HG02973 (cell line): ENCODE results near the gene MEF2C.
"Not testable (repeated sequence)": the region's sequence is repeated elsewhere in the genome, so short reads cannot be mapped to it uniquely, and the experiment has no call there.

Source experiments
- ATAC-seq: cut with Tn5 transposase; IDR thresholded peaks from one replicate; pipeline ENCODE4 v1.9.1; 2021; ENCODE audit warnings: moderate library complexity; ENCODE audit not compliant: unreplicated experiment

MEF2C gene

DNA sequence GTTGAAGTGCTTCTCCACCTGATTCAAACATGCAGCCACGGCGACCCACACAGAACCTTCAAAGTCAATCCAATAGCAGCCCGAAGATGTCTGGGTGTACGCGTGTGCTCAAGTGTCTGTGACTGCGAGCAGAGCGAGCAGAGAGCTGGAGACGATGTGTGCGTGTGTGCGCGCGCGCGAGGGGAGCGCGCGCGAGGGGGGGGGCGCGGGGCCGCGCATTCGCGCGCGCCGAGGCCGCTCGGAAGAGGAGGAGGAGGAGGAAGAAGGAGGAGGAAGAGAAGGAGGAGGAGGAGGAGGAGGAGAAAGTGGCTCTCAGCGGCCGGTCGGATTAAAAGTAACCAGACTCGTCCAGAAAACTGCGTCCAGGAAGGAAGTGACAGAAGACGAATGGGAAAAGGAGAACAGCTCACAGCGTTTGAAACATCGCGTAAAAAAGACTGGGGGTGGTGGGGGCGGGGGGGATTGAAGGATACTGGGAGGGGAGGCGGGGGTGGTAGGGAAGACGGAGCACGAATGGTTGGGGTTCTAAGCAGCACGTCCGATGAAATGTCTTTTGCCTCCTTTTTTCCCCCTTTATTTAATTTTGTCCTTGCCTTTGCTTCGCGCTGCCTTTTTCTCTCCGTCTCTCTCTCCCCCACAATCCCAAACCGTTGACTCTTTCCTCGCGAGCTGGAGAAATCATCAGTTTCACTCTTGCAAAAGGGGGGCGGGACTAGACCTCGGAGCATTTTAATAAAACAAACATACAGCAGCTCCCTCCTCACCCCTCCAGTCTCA, at the start of gene MEF2C:
TSS of gene MEF2C (minus strand) at position 126 of the 777 bp plus-strand sequence. CDS start 59,396 bp downstream, outside the sequence.
- ATAC-seq: peak; percentile 35

DNA sequence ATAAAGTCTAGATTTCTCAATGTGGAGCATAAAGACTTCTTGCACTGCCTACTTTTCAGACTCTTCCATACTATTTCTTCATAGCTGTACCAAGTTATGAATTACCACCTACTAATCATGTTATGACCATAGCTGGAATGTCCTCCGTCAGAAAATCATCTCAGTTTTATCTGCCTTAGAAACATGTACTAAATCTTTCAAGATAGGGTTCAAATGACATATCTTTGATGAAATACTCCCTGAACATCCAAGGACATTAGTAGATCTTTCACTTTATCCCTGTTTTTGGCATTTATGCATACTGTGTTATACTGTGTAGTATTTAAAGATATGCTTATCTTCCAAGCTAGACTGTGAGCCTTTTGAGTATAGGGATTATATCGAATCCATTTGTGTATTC, 49.6 kb upstream of the MEF2C start:
- no peak for ATAC-seq

DNA sequence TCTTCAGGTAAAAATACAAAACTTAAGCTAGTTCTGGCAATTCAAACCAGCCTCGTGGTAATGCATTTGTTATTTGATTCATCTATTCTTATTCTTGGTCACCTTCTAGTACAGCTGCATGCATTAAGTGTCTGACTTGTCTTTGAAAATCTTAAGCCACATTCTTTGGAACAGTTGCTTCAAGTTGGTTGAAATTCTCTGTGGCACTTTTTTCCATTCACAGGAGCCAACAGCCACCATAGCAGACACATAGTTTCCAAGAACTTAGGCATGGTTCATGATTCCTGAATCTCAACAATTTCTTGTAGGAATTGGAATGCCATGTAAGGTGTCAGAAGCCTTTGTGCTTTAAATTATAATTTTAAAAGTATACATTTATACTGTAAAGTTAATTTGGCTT, 47.4 kb upstream of the MEF2C start:
- ATAC-seq: no peak

DNA sequence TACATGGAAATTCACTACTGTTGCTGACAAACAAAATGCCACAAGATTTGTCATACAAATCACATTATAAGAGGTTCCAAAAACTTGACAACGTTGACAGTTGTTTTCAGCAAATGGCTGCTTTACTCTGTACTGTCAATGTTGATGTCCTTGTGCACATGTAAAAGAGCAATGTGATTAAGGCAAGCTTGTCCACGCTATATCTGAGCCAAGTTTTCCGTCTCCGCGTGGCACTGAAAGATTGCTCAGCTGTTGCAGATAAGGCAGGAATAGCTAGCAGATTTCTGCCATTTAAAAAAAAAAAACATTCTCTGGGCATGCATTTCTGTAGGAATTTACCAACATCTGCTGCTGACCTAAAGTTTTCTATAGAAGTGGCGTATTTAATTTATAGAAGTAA, 46.4 kb upstream of the MEF2C start:
- ATAC-seq: no peak

DNA sequence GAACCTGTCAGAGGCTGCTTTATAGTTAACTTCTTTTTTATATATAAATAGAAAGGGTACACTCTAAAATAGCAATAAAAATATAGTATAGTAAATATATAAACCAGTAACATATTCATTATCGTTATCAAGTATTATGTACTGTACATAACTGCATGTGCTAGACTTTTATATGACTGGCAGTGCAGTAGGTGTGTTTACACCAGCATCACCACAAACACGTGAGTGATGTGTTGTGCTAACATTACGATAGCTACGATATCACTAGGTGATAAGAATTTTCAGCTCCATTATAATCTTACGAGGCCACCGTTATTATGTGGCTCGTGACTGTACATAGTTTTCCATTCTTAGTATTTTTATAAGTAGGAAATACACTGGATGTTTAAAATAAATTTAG, 43.8 kb upstream of the MEF2C start:
- ATAC-seq: no peak

DNA sequence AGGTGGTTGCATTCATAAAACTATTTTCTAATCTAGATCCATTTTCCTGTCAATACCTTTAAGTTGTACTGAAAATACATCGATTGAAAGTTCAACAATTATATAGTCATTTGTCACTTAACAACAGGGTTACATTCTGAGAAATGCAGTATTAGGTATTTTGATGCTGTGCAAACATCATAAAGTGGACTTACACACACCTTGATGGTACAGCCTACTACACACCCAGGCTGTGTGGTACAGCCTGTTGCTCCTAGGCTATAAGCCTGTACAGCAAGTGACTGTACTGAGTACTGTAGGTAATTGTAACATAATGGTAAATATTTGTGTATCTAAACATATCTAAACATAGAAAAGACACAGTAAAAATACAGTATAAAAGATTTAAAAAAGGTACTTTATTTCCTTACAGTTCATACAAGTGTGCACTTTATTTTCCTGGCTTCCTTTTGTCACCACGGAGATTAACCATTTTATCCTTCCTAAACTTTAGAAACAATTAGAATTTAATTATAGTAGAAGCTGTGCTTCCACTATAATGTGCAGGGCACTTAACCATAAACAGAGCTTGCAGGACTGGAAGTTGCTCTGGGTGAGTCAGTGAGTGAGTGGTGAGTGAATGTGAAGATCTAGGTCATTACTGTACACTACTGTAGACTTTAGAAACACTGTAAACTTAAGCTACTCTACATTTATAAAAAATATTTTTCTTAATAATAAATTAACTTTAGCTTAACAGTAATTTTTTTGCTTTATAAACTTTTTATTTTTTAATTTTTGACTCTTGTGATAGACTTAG, 42.9 kb upstream of the MEF2C start:
- no peak for ATAC-seq

DNA sequence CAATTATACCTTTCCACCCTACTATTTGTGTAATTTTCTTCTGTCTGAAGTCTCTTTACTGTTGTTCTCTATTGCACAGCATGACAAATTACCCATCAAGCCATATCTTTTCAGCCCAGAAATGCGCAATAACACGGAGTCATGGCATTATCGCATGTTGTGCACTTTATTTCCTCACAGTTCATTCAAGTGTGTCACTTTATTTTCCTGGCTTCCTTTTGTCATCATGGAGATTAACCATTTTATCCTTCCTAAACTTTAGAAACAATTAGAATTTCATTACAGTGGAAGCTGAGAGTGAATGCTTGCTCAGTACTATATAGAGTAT, 41.3 kb upstream of the MEF2C start:
- ATAC-seq: no peak

DNA sequence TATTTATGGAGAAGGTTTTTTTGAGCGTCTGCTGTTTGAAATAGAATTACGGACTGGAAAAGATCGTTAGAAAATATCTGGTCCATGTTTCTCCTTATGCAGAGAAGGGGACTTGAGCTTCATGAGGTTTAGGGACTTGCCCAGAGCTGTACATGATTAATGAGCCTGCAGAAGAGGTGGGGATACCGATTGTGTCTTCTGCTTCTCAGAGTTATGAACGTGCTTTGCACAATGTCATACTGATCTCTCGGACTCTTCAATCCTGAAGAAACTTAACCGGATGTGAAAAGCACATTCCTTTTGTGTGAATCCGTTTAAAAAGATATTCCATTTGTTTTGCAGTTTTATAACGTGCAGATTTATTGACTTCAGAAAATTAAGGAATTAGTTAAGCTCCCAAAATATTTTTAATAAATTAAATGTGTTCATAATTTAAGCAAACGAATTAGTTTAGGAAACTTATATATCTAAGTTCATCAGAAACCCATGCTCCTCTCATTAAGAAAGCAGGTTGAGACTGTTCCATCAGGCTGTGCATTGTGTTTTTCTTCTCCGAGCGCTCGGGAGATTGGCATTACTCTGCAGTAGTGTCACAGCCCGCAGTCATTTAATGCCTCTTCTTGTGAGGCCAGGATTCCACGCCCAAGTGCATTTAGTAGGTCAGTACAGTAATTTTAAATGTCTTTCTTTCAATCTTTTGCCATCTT, 40.8 kb upstream of the MEF2C start:
- no peak for ATAC-seq

DNA sequence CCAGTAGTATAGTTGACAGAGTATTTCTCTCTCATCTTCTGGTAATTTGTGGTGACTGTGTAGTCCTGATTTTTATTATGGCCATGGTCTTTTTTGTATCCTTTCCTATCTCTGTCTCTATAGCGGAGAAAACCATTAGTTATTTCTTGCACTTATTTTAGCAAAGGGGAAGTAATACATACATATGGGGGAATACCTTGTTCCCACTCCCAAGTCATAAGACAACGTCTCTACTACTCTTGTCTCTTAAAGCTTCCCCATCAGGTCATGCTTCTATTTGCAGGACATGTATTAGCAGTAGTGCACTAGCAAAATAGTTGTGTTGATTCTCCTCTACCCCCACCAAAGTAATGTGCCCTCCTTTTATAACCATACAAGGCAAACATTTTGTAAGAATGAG, 29.8 kb upstream of the MEF2C start:
- ATAC-seq: not testable (repeated sequence)

DNA sequence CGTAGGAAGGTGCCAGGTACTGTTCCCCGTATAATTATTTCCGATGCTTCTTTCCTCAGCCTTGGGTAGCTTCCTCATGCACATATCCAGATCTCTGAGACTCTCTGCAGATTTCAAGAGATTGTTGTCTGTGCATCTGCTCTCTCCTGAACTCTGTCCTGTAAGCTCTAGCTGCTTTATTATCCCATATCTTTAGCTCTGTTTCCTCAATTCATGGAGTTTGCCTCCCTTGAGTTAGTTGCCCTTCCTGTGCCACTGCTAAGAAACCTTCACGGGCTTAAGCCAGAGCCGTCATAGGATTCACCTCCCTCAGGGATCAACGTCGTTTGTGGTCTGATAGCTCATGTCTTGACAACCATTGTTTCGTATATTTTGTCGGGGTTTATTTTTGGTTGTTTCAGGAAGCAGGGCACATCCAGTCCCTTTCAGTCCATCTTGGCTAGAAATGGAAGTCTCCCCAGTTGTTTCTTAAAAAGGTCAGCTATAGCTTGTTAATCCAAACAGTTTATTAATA, 28.1 kb upstream of the MEF2C start:
- not testable (repeated sequence) for ATAC-seq

DNA sequence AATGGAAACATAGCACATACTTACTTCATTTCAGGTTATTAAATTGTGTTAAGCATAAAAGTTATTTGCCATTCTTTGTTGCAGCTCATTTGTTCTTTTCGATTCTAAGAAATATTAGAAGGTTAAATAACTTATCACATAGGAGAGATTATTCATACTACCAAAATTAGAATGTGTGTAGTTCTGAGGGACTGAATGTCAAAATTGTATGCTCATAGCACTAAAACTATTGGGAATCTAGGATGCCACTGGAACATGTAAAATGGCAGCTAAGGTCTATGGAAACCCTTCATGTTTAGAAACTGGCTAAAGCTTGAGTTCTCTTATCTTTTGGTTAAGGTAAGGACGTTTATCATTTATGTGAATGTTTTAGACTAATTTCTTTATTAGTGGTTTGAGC, 21.5 kb upstream of the MEF2C start:
- ATAC-seq: not testable (repeated sequence)

DNA sequence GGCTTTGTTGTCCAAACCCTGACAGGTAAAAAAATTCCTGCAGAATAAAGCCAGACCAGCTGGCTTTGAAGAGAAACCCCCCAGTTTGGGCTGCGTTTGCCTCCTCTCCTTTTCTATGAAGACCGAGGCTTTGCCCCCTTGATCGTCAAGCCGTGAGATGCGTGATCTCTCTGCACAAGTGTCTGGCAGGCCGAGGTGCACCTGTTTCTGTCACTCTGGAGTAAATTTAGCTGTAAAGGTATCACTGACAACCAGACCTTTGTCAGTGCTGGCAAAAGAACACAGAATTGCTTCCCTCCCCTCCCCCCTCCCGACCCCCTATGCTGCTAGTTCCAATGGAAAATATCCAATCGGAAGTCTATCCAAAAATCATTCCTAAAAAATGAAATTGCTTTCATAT, 21.0 kb upstream of the MEF2C start:
- not testable (repeated sequence) for ATAC-seq

DNA sequence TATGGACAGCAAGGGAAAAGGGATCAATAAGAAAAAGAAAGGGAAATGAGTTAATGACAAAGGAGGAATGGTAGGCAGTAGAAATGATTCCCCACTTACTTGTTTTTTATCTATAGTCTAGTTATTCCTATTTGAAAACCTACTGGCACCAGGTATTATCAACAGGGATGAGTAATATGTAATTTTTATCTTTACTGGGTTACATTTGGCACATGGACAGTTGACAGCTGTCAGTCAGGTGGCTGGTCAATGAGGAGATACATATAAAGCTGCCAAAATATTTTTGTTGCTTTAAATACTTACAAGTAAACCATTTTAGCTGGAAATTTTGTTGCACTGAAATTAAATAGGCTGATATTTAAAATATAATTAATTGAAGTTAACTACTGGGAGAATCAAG, 18.1 kb upstream of the MEF2C start:
- not testable (repeated sequence) for ATAC-seq

DNA sequence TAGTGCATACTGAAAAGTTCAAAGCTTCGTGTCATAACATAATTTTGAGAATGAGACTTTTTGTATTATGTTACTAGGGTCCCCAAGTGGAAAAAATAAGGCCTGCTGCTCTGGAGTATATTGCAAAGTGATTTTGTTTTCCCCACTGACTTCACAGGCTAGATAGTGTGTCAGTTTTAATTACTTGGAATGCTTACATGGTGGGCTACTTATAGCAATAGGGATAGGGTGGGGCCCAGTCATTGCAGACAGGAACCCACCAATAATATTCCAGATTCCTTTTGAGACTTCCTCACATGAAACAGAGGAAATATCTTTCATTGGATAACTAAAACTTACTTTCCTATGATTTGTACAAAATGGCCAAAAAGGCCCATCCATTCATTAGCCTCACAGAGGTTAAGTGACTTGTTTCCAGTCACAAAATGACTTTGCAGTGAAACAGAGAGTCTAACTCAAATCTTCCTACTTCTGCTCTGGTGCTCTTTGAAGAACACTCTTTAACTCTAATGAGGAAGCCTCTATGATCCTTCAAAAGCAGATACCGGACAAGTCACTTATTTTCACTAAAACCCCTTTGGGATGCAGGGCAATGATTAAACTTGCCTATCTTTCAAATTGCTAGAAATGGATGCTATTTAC, 16.2 kb upstream of the MEF2C start:
- peak; percentile 50 for ATAC-seq

DNA sequence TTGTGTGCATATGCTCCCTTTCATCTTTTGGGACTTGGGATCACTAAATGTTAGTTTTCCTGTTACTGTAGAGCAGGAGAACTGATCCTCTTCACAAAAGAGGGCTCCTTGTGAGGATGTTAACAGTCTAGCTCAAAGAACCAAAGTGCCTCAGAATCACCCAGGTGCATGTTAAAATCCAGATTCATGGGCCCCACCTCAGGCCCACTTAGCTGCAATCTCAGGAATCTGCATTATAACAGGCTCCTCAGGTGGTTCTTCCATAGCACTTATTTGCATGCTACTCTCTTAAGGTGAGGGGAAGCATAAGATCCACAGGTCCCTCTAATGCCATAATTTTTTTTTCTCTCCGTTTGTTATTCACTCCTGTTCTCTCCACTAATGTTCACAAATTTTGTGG, 14.8 kb upstream of the MEF2C start:
- ATAC-seq: no peak

DNA sequence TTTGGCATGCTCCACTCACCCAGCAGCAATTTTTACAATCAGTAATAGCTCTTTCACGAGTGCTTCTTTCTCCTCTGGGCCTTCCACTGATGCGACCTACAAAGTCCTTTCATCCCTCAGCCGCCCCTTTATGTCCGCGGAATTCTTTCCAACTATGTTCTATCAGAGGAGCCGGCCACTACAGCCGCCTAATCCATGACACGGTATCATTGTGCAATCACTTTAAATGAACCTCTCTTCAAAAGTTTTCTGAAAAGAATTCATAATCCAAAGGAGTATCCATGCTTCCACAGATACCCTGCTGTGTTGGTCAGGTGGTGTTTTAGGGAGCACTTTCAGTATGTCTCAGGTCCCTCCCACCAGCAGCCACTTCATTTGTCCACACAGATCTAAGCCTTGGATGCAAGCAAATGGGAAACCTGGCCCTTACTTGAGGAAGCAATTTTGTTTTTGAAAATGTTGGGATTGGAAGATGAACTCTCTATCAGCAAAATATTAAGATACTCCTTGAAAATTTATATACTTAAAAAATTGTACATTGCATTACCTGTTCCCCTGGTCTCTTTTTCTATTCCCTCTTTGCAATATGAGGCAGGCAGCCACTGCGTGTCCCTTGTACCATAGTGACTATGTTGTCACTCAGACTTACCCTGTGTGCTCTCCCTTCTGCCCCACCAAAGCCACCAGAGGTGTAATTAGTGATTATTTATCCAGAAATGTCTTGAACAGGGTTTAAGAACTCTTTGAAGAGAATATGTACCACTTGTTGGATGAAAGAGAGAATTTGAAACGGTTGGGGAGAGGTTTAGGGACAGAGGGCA, 12.9 kb upstream of the MEF2C start:
- no peak for ATAC-seq

DNA sequence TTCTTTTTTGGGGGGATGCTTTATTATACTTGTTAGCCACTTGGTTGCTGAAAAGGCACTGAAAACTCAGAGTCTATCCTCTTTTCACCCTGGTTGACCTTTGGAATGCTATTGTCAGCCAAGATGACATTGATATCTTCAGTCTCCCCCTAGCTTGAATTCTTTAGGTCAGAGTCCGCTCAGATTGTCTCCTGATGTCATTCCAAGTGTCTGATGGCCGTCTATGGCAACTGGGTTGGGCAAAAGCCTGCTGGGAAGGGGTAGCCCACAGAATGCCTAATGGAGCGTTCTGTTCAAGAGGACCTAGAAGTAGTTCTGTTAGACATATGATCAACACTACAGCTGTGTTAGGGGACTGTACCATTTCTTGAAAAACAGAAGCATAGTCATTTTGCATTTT, 9.7 kb upstream of the MEF2C start:
- no peak for ATAC-seq

DNA sequence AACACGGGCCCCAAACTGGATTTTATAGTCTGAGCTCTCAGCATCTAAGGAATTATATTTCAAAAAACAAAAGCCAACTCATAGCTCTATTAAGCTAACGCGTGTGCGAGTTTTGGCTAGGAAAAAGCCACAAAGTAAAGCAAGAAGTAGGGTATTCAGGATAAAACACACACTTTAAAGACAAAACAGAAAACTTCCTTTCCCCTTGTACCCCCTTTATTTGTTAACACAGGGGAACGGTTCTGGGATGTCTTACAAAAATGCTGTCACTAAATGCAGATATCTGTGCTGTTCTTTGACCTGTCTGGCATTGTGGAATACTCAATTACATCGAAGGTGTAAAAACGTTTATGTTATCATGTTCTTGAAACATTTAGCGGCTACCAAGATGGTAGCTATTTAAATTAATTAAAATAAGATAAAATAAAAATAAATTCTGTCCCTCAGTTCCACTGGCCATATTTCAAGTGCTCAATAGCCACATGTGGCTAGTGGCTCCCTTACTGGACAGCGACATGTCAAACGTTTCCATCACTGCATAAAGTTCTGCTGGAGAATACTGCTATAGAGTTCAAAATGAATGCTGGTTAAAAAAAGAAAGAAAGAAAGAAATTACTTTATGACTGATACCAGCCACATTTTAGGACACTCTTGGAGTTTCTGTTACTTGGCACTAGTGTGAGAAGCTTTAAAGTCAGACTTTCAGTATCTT, 7.2 kb upstream of the MEF2C start:
- no peak for ATAC-seq

DNA sequence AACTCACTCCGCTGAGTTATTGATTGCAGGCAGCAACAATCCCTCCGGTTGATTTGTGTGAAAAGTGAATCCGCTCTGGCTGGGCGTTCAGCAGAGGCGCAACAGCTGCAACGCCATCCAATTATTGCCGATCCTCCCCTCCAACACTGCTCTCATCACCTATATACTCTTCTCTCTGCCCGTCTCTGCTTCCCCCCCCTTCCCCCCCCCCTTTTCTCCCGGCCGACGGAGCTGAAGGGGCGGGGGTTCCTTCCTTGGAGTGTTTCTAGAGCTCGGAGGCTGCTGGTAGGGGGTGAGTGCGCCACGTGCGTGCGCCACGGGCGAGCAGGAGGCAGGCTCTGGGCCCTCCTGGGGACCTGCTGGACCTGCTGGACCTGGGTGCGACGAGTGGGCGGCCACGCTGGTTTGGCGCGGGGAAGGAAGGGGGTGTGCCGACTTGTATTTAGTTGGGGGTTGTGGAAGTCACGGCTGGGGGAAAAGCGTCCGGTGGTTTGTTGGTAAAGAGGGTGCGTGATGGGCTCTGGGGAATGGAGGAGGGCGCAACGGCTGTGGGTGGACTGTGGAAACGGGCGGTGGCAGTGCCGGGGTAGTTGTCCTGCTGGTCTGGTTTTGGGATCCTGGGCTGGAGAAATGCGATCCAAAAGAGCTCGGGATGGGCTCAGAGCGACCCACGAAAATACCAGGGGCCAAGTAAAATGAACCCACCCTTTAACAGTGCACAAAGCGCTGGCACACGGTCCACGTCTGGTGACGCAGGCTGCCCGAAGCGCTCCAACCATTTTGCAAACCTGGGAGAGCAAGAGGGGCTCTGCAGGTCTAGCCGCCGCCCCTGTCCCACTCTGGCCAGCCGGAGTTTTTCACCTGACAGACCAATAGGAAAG, 6.4 kb upstream of the MEF2C start:
- ATAC-seq: no peak
